UCSD-AML1 (cell line): ENCODE measurements around the gene ANKIB1.

Experiments
- DNase-seq: peaks from one replicate; lab custom pipeline; 2025; ENCODE audit not compliant: unreplicated experiment; lab: John Stamatoyannopoulos, UW

ANKIB1 gene

DNA sequence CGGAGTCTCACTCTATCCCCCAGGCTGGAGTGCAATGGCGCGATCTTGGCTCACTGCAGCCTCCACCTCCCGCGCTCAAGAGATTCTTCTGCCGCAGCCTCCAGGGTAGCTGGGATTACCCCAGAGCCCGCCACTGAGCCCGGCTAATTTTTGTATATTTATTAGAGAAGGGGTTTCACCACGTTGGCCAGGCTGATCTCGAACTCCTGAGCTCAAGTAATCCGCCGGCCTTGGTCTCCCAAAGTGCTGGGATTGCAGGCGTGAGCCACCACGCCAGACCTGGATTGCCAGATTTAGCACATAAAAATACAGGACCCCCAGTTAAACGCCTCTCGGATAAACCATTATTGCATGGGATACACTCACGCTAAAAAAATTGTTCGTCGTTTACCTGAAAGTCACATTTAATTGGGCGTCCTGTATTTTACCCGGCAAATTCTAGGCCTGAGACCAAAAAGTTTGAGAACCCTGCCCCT lies 201.1 kb downstream of the ANKIB1 start:
- DNase-seq = no peak

DNA sequence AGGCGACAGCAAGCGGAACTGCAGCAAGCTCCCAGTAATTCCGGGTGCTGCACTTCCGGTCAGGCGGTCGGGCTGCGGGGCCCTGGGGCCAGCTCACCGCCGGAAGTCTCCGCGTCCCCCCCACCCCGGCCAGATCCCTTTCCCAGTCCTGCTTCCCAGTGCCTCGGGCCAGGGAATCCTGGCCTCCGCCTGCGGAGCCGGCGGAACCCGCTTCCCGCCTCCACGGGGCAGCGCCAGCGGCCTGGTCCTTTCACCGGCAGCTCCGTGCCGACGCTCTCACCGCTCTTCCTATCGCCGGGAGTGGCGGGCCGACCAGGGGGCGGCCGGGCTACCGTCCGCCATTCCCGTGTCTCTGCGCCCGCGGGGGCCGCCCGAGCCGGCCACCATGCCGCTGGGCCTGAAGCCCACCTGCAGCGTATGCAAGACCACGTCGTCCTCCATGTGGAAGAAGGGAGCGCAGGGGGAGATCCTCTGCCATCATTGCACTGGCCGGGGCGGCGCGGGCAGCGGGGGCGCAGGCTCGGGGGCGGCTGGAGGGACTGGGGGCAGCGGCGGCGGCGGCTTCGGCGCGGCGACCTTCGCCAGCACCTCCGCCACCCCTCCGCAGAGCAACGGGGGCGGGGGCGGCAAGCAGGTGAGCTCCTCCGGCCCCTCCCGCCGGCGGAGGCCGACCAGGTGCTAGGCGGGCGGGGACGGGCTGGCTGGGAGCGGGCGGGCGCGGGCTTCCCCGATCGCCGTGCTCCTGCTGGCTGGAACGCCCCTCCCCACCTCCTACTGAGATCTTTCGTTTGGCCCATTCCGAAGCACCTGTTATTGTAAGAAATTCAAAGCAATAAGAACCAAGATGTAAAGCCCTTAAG lies 201.8 kb downstream of the ANKIB1 start, which contains the start of gene GATAD1:
Gene GATAD1, plus strand, starts transcription at position 138 of the 860 bp plus-strand sequence. Its CDS starts 248 bp downstream, at position 386.
- peak; percentile 73 for DNase-seq

DNA sequence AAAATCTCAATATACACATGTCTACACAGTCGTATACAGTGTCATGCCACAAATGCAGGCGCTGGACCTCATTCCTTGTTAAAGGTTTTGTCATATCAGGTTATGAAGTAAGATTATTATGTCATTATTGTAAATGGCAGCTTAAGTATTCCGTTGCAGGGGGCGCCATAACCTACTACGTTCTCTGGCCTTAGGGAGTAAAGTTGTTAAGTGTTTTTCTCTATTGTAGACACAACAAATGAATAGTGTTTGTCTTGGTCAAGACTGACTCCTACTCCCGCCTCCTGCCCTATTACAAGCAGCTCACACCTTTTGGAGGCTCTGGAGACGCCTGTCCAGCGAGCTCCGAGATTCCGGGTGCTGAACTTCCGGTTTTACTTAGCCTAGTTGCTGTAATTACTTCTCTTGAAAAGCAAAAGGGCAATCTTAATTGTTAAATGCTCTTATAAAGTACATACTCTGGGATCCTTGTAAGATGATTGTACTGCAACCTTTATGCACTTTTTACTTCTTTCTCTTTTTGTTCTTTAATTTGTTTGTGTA lies 202.5 kb downstream of the ANKIB1 start:
- DNase-seq = peak; percentile 18
